C4-2B (cell line): ENCODE results near the gene INSRR.

Experiments used
- ZFX ChIP-seq: fragments of 450-650 bp; IDR thresholded peaks from 2 replicates; pipeline ENCODE4 v1.6.1; 2017
- TF ChIP-seq, protein P1 (sequence below): fragments of 450-650 bp; conservative IDR thresholded peaks from 2 replicates; pipeline ENCODE4 v1.5.1; 2017; ENCODE audit warnings: mild to moderate bottlenecking

GRCh38 chr1:156807627-156808026, 51.3 kb downstream of the INSRR start:
- TF ChIP-seq, protein P1, sequence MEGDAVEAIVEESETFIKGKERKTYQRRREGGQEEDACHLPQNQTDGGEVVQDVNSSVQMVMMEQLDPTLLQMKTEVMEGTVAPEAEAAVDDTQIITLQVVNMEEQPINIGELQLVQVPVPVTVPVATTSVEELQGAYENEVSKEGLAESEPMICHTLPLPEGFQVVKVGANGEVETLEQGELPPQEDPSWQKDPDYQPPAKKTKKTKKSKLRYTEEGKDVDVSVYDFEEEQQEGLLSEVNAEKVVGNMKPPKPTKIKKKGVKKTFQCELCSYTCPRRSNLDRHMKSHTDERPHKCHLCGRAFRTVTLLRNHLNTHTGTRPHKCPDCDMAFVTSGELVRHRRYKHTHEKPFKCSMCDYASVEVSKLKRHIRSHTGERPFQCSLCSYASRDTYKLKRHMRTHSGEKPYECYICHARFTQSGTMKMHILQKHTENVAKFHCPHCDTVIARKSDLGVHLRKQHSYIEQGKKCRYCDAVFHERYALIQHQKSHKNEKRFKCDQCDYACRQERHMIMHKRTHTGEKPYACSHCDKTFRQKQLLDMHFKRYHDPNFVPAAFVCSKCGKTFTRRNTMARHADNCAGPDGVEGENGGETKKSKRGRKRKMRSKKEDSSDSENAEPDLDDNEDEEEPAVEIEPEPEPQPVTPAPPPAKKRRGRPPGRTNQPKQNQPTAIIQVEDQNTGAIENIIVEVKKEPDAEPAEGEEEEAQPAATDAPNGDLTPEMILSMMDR, result no peak
- no peak for TF ChIP-seq ZFX
